Pulmonary artery endothelial cell (primary cell): ENCODE measurements around the gene WDR45B. TPM values are rescaled to one million over a fixed set of nuclear protein-coding genes. Genes with fewer than 3 reads are reported as not detected.
"Not testable (repeated sequence)": the region's sequence is repeated elsewhere in the genome, so short reads cannot be mapped to it uniquely, and the experiment has no call there.

Source experiments
- DNase-seq: peaks from one replicate; pipeline ENCODE4 v3.0.0-alpha.2; 2011; ENCODE audit warnings: low read depth, low spot score
- total RNA-seq: library from RNA; depleted of rRNA; stranded (reverse); fragments of >200 nt; gene quantifications from 2 replicates; pipeline ENCODE4 v1.2.3, GENCODE V29; 2014

The WDR45B gene
- total RNA-seq, 1 donor from 2014 or later, result 79.9 TPM

- DNase-seq, result no peak
Observed at GRCh38 chr17:82657926-82658325, 9.7 kb upstream of the WDR45B start.

DNA sequence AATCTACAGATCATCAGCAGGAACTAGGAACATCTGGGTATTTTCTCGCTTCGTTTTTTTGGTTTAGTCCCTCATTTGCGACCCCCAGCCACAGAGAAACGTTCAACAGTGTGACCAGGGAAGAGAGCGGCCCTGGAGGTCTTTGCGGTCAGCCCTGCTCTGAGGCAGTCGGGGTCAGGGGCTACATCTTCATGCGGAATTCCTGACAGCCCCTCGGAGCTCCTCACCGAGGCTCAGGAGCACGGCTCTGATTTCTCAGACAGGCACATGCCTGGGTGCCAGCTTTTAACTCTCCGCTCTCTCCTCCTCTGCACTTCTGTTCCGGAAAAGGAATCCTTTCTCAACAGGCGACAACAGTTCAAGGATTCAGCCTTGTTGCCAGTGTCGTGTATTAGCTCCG is 8.0 kb upstream of the WDR45B start:
- no peak for DNase-seq

DNA sequence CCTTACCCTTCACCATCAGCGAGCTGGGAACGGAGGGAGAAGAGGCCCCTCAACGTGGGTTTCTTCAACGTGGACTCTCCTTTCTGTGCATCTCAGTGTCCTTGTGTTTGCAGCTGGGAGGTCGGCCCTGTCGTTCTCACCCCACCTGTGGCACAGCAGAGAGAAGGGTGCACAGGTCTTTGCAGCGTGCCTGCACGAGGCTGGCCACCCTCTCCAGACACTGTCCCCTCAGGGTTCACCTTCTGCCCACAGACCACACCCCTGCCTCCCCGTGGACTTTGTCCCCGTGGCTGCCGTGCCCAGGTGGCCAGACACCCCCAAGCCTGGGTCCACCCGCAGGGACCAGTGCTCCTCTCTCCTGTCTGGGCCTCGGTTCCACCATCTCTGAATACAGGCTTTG is 7.3 kb upstream of the WDR45B start:
- DNase-seq, result no peak

- no peak for DNase-seq
Observed at GRCh38 chr17:82655038-82655479, 6.8 kb upstream of the WDR45B start.

- DNase-seq, result not testable (repeated sequence)
Observed at GRCh38 chr17:82654611-82655010, 6.4 kb upstream of the WDR45B start.

- DNase-seq, result no peak
Observed at GRCh38 chr17:82653651-82654528, 5.6 kb upstream of the WDR45B start.

- no peak for DNase-seq
Observed at GRCh38 chr17:82650723-82651122, 2.5 kb upstream of the WDR45B start.

- no peak for DNase-seq
Observed at GRCh38 chr17:82649501-82650261, 1.4 kb upstream of the WDR45B start.

GRCh38 chr17:82648742-82649331 is 593 bp upstream of the WDR45B start:
- no peak for DNase-seq

DNA sequence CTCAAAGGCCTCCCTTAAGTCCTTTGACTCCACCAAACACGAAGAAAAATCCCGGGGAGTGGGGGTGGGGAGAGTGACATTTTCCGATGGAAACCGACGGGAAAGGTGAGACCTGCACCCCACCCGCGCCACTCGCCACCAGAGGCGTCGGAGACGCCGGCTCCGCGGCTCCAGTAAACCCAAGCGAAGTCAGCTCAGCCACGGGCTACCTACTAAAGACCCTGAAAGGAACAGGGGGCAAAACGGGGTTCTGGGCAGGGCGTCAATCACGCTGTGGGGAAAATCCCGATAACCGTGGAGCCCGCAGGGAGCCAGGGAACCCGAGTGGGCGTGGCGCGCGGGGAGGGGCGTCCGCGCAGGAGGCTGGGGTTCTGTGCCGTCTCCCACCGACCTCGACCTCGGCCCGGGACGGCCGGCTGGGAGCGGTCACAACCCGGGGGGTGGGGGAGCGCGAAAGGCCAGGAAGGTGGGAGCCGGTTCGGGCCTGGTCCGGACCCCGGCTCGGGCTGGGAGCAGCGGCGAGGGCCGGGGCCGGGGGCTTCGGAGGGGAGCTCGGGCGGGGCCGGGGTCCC is 565 bp downstream of the WDR45B start:
- DNase-seq, result no peak

- no peak for DNase-seq
Observed at GRCh38 chr17:82645516-82645915, 2.7 kb downstream of the WDR45B start.

DNA sequence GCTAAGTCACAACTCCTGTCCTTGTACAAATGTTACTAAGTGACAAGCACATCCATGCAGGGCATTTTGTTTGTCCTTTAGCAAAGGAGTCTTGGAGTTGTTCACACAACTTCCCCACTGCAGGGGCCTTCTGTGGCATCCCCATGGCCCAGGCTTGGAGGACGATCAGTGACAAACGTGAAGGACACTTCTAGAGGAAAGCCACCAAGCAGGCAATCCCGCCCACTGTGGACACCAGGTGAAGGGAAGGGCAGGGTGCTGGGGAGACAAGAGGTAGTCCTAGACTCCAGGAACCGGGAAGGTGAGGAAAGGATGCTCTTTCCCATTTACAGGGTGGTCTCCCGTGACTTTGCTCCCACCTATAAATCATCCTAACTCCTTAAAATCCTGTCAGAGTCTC is 4.1 kb downstream of the WDR45B start:
- DNase-seq, result no peak

DNA sequence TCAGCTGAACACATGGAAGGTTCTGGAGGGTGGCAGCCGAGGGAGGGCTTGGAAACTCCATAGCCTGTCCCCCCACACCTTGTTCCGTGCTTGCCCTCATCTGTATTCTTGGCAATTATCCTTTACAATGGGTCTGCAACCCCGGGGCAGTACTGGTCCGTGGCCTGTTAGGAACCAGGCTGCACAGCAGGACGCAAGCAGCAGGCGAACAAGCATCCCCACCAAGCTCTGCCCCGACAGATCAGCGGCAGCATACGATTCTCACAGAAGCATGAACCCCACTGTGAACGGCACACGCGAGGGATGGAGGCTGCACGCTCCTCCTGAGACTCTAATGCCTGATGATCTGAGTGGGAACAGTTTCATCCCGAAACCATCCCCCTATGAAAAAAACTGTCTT is 6.2 kb downstream of the WDR45B start:
- DNase-seq, result no peak

- no peak for DNase-seq
Observed at GRCh38 chr17:82640036-82640435, 8.2 kb downstream of the WDR45B start.

GRCh38 chr17:82639628-82640027 is 8.6 kb downstream of the WDR45B start:
- DNase-seq, result no peak

GRCh38 chr17:82638183-82638773 is 10.0 kb downstream of the WDR45B start:
- DNase-seq, result no peak

- no peak for DNase-seq
Observed at GRCh38 chr17:82636626-82637598, 11.3 kb downstream of the WDR45B start.

- DNase-seq, result no peak
Observed at GRCh38 chr17:82633343-82633742, 14.9 kb downstream of the WDR45B start.

- DNase-seq, result no peak
Observed at GRCh38 chr17:82632451-82632850, 15.8 kb downstream of the WDR45B start.

GRCh38 chr17:82631544-82631943 is 16.7 kb downstream of the WDR45B start:
- DNase-seq, result no peak
